ENCODE measurements around the gene TTC22. TPM values are rescaled to one million over a fixed set of nuclear protein-coding genes. Genes with fewer than 3 reads are reported as not detected.
"Not testable (repeated sequence)": the region's sequence is repeated elsewhere in the genome, so short reads cannot be mapped to it uniquely, and the experiment has no call there.

TTC22 gene
- total RNA-seq, 1 experiment from 2014 or later = 17.2 TPM

- Mint-ChIP-seq H3K4me1 (ENCODE audit: low read depth, unreplicated experiment) (no peaks in the 10 kb centered on the region), H3K9me3 (ENCODE audit: low read depth, unreplicated experiment) (no peaks in the 10 kb centered on the region), H3K27ac (ENCODE audit: unreplicated experiment) (no peak overlapping the region), H3K36me3 (ENCODE audit: insufficient read depth, unreplicated experiment) (no peaks in the 10 kb centered on the region), H3K4me3 (ENCODE audit: low read depth, unreplicated experiment) (no peak overlapping the region), H3K27me3 (ENCODE audit: unreplicated experiment) (no peaks in the 10 kb centered on the region)
- CTCF ChIA-PET = no interaction called here
- TF ChIP-seq CTCF (IDR thresholded peaks at IDR 0.05; ENCODE audit: unreplicated experiment) = no peak
- DNase-seq = no peak
- no TSS peak for BruUV-seq (replicated peaks)
- intact Hi-C loops (cut with micrococcal nuclease; ENCODE audit: unreplicated experiment) = no loop called here
These were observed 19.9 kb downstream of the TTC22 start for GRCh38 chr1:54781023-54781723.

GRCh38 chr1:54777431-54777830 is 23.7 kb downstream of the TTC22 start:
- H3K4me1 Mint-ChIP-seq (ENCODE audit: low read depth, unreplicated experiment) = no peaks in the 10 kb centered on the region
- no TSS peak for BruUV-seq (replicated peaks)

GRCh38 chr1:54777011-54777410 is 24.1 kb downstream of the TTC22 start:
- Mint-ChIP-seq H3K27me3 (ENCODE audit: unreplicated experiment) (no peaks in the 10 kb centered on the region), H3K4me1 (ENCODE audit: low read depth, unreplicated experiment) (no peaks in the 10 kb centered on the region), H3K9me3 (ENCODE audit: low read depth, unreplicated experiment) (no peaks in the 10 kb centered on the region), H3K4me3 (ENCODE audit: low read depth, unreplicated experiment) (no peak overlapping the region), H3K36me3 (ENCODE audit: insufficient read depth, unreplicated experiment) (no peaks in the 10 kb centered on the region), H3K27ac (ENCODE audit: unreplicated experiment) (no peak overlapping the region)
- intact Hi-C loops (cut with micrococcal nuclease; ENCODE audit: unreplicated experiment) = no loop called here
- no peak for TF ChIP-seq CTCF (IDR thresholded peaks at IDR 0.05; ENCODE audit: unreplicated experiment)
- BruUV-seq (replicated peaks) = no TSS peak
- CTCF ChIA-PET = no interaction called here
- no peak for DNase-seq

More at GRCh38 chr1:54777431-54777830, 23.7 kb downstream of the TTC22 start:
- TF ChIP-seq CTCF (IDR thresholded peaks at IDR 0.05; ENCODE audit: unreplicated experiment) = no peak
- H3K27ac Mint-ChIP-seq (ENCODE audit: unreplicated experiment) = no peak overlapping the region
- intact Hi-C loops (cut with micrococcal nuclease; ENCODE audit: unreplicated experiment) = no loop called here
- CTCF ChIA-PET = no interaction called here
- H3K27me3 Mint-ChIP-seq (ENCODE audit: unreplicated experiment) = no peaks in the 10 kb centered on the region
- no peak for DNase-seq
- H3K9me3 Mint-ChIP-seq (ENCODE audit: low read depth, unreplicated experiment) = no peaks in the 10 kb centered on the region
- H3K4me3 Mint-ChIP-seq (ENCODE audit: low read depth, unreplicated experiment) = no peak overlapping the region
- no peaks in the 10 kb centered on the region for H3K36me3 Mint-ChIP-seq (ENCODE audit: insufficient read depth, unreplicated experiment)

- H3K4me3 Mint-ChIP-seq (ENCODE audit: low read depth, unreplicated experiment); H3K27ac Mint-ChIP-seq (ENCODE audit: unreplicated experiment); H3K27me3 Mint-ChIP-seq (ENCODE audit: unreplicated experiment); BruUV-seq (replicated peaks); H3K36me3 Mint-ChIP-seq (ENCODE audit: insufficient read depth, unreplicated experiment); CTCF ChIA-PET; DNase-seq; intact Hi-C loops (cut with micrococcal nuclease; ENCODE audit: unreplicated experiment); H3K4me1 Mint-ChIP-seq (ENCODE audit: low read depth, unreplicated experiment); H3K9me3 Mint-ChIP-seq (ENCODE audit: low read depth, unreplicated experiment): not testable (repeated sequence)
These were observed 25.0 kb downstream of the TTC22 start for GRCh38 chr1:54775828-54776721.

Data from Calu3 (cell line).